ENCODE data around the gene TOP1.
A peak's percentile ranks its signal among the peaks of the same experiment; 100 is the strongest.

TOP1 gene

GRCh38 chr20:41170386-41171105 is 141.9 kb downstream of the TOP1 start:
- no peak for DNase-seq

GRCh38 chr20:41171736-41172295 is 143.2 kb downstream of the TOP1 start:
- no peak for DNase-seq

- no peak for DNase-seq
Measured at GRCh38 chr20:41172296-41173140, 143.9 kb downstream of the TOP1 start.

GRCh38 chr20:41173161-41173721 is 144.6 kb downstream of the TOP1 start:
- peak; percentile 61 for DNase-seq

DNA sequence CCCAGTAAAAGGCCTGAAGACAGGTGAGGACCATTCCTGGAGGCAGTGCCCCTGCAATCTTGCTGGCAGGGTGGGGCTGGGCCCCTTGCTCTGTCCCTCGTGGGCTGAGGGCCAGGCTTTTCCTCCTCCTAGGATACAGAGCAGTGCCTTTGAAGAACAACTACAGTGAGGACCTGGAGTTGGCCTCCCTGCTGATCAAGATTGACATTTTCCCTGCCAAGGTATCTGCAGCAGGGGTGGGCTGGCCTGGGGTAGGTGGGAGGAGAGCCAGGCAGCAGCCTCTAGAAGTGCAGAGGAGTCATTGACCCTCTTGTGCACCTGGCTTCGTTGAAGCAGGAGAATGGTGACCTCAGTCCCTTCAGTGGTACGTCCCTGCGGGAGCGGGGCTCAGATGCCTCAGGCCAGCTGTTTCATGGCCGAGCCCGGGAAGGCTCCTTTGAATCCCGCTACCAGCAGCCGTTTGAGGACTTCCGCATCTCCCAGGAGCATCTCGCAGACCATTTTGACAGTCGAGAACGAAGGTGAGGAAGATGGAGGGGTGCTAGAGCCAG is 145.2 kb downstream of the TOP1 start:
- DNase-seq: no peak

Measured in fibroblast of skin of right biceps (primary cell).